Peyer's patch (tissue), 4 donors: ENCODE data around the gene MAD1L1. TPM values are rescaled to one million over a fixed set of nuclear protein-coding genes. Genes with fewer than 3 reads are reported as not detected.

ENCODE experiments used
- DNase-seq, 3 donors: peaks; one replicate each; pipeline ENCODE4 v3.0.0-alpha.2; 2017 to 2019
- H3K27ac ChIP-seq, 4 donors: fragments of 200-600 bp; sonication (generic); one replicate each; pipeline ENCODE4 v1.5.1; 2016 to 2019
- H3K27me3 ChIP-seq, 2 donors: fragments of 200-600 bp; sonication (generic); one replicate each; pipeline ENCODE4 v1.5.1; 2019
- H3K36me3 ChIP-seq, 3 donors: fragments of 200-600 bp; sonication (generic); one replicate each; pipeline ENCODE4 v1.5.1; 2016 to 2019
- H3K4me1 ChIP-seq, 4 donors: fragments of 200-600 bp; sonication (generic); one replicate each; pipeline ENCODE4 v1.5.1; 2016 to 2019
- H3K4me3 ChIP-seq, 4 donors: fragments of 200-600 bp; sonication (generic); 1 replicate in 3 of 4; 2 replicates in 1 of 4; pipeline ENCODE4 v1.5.1; 2016 to 2019; ENCODE audit warnings: mild to moderate bottlenecking in 1 of 4
- H3K9me3 ChIP-seq, 4 donors: fragments of 200-600 bp; sonication (generic); one replicate each; pipeline ENCODE4 v1.5.1; 2016 to 2019; ENCODE audit warnings: mild to moderate bottlenecking in 1 of 4
- POLR2A ChIP-seq, 2 donors: fragments of 450-650 bp; IDR thresholded peaks; one replicate each; pipeline ENCODE4 v1.5.1; 2017; ENCODE audit warnings: antibody characterized with exemption in 2 of 2, mild to moderate bottlenecking in 2 of 2, moderate library complexity in 2 of 2
- total RNA-seq, 4 donors: library from RNA; depleted of rRNA; stranded (reverse); fragments of >200 nt; gene quantifications; one replicate each; pipeline ENCODE4 v1.1.0, GENCODE V29; 2016
- TF ChIP-seq, protein P1 (sequence below), 6 experiments: fragments of 450-650 bp in 4 of 6; fragments of 200-600 bp in 2 of 6; sonication (generic) in 1 of 6; IDR thresholded peaks; one replicate each; pipeline ENCODE4 v1.5.1; 2017 to 2019; ENCODE audit warnings: antibody characterized with exemption in 6 of 6, mild to moderate bottlenecking in 3 of 6, moderate library complexity in 1 of 6

The MAD1L1 gene
- total RNA-seq, 4 donors from 2014 or later, result 43.9 to 417 (median 59.1) TPM

DNA sequence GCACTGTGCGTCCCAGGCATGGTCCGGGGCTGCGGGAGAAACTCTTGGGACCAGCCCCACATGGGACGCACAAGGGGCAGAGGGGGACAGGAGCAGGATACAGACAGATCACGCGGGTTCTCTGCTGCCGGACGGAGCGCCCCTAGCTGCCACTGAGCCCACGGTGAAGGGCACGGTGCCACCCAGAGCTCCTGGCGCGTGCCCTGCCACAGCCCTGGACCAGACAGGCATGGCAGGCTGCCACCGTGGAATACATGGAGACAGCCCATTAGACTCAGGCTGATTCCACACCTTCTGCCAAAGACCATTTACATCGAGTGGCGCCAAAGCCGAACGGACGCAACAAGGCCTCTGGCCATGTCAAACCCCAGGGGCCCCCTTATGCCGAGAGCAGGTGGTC lies 90.4 kb downstream of the MAD1L1 start:
- Histone ChIP-seq H3K9me3 (no peaks in the 10 kb centered on the region), H3K36me3 (peaks cover 0 to 24% (median 0%) of the 10 kb centered on the region in 3 donors), H3K4me3 (no peak overlapping the region), H3K4me1 (no peaks in the 10 kb centered on the region), H3K27me3 (no peaks in the 10 kb centered on the region), H3K27ac (no peak overlapping the region)
- TF ChIP-seq, protein P1, sequence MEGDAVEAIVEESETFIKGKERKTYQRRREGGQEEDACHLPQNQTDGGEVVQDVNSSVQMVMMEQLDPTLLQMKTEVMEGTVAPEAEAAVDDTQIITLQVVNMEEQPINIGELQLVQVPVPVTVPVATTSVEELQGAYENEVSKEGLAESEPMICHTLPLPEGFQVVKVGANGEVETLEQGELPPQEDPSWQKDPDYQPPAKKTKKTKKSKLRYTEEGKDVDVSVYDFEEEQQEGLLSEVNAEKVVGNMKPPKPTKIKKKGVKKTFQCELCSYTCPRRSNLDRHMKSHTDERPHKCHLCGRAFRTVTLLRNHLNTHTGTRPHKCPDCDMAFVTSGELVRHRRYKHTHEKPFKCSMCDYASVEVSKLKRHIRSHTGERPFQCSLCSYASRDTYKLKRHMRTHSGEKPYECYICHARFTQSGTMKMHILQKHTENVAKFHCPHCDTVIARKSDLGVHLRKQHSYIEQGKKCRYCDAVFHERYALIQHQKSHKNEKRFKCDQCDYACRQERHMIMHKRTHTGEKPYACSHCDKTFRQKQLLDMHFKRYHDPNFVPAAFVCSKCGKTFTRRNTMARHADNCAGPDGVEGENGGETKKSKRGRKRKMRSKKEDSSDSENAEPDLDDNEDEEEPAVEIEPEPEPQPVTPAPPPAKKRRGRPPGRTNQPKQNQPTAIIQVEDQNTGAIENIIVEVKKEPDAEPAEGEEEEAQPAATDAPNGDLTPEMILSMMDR (IDR thresholded peaks at IDR 0.05), result no peak
- TF ChIP-seq POLR2A (IDR thresholded peaks at IDR 0.05), result no peak
- DNase-seq, result no peak

DNA sequence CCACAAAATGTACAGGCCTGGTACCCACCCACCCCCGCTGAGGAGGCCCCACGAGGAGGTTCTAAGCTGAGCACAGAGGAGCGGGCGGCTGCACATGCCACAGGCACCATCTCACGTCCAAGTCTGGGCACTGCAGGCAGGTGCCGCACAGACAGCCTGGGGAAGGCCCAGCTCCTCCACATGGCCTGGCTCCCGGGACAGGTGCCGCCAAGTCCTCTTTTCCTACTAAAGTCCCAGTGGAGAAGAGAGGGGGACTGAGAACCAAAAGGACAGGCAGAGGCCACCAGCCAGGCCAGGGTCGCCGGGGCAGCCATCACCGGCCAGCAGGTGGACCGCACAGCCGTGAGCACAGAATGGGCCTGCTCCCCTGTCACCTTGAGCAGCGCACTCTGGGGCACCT lies 91.1 kb downstream of the MAD1L1 start:
- Histone ChIP-seq H3K36me3 (peaks cover 0 to 17% (median 0%) of the 10 kb centered on the region in 3 donors), H3K9me3 (no peaks in the 10 kb centered on the region), H3K27ac (no peak overlapping the region), H3K27me3 (no peaks in the 10 kb centered on the region), H3K4me3 (no peak overlapping the region), H3K4me1 (no peaks in the 10 kb centered on the region)
- DNase-seq, result no peak
- TF ChIP-seq, protein P1 (IDR thresholded peaks at IDR 0.05), result no peak
- no peak for TF ChIP-seq POLR2A (IDR thresholded peaks at IDR 0.05)

DNA sequence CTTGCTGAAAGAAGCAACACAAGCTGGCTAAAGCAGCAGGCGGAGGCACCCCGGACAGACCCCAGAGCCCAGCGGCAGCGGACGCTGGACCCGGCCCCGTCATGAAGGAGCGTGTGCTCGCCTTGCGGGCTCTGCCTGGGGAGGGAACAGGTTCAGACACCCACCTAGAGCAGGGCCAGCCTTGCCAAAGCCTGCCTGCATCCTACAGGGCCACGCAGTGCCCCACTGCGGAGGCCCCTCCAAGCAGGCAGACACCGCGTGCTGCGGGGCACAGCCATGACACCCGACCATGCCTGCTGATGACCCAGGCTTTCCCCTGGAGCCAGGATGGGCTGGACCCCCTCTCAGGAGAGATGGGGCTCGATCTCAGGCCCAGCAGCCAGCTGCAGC lies 91.7 kb downstream of the MAD1L1 start:
- Histone ChIP-seq H3K27ac (no peak overlapping the region), H3K9me3 (no peaks in the 10 kb centered on the region), H3K27me3 (no peaks in the 10 kb centered on the region), H3K4me3 (no peak overlapping the region), H3K4me1 (no peaks in the 10 kb centered on the region), H3K36me3 (peaks cover 0 to 16% (median 0%) of the 10 kb centered on the region in 3 donors)
- no peak for TF ChIP-seq POLR2A (IDR thresholded peaks at IDR 0.05)
- TF ChIP-seq, protein P1 (IDR thresholded peaks at IDR 0.05), result no peak
- no peak for DNase-seq

DNA sequence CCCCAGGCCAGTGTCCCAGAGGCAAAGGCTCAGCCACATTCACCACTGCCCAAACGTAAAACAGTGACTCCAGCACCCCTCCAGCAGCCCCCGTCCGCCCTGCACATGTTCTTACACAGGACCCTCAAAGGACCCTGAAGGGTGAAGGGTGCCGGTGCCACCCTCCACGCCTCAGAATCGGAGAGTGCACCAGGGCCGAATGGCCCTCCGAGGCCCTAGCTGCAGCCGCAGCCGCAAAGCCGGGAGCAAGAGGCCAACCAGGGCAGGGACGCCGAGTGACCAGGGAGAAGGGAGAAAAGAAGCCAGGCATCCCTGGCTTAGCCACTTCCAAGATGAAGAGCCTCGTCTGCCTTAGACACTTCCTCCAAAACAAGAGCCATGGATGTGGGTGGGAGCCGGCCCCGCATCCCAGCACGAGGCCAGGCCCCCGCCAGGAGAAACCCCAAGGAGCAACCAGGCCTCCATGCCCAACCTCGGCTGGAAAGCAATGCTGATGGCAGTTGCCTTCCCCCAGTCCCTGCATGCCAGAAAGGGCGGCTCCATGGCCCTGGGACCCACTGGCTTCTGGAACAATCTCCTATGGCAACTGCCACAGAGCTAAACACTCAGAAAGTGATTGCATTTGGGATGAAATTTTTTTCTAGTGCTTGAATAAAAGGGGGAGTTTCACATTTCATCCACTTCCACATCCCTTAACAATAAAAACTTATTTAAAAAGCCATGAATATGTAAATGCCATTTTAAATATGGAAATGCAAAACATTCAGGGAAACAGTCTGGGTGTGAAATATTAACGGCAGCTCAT lies 92.3 kb downstream of the MAD1L1 start:
- no peak for DNase-seq
- Histone ChIP-seq H3K4me1 (no peaks in the 10 kb centered on the region), H3K4me3 (no peak overlapping the region), H3K27ac (no peak overlapping the region), H3K9me3 (no peaks in the 10 kb centered on the region), H3K36me3 (peaks cover 0 to 18% (median 0%) of the 10 kb centered on the region in 3 donors), H3K27me3 (no peaks in the 10 kb centered on the region)
- TF ChIP-seq, protein P1 (IDR thresholded peaks at IDR 0.05), result no peak
- TF ChIP-seq POLR2A (IDR thresholded peaks at IDR 0.05), result no peak

- peak overlapping the region in 1 of 4 donors; percentile 50 for H3K27ac ChIP-seq
- TF ChIP-seq, protein P1 (IDR thresholded peaks at IDR 0.05), result no peak
- TF ChIP-seq POLR2A (IDR thresholded peaks at IDR 0.05), result no peak
- H3K27me3 ChIP-seq, result no peaks in the 10 kb centered on the region
- DNase-seq, result no peak
- peaks cover 0 to 13% (median 0%) of the 10 kb centered on the region in 3 donors for H3K36me3 ChIP-seq
- H3K9me3 ChIP-seq, result no peaks in the 10 kb centered on the region
- no peak overlapping the region for H3K4me3 ChIP-seq
- no peaks in the 10 kb centered on the region for H3K4me1 ChIP-seq
Observed at GRCh38 chr7:2139004-2139699, 93.6 kb downstream of the MAD1L1 start.
